Erythroblast (primary cell): ENCODE results near the gene GFY.
A peak's percentile ranks its signal among the peaks of the same experiment; 100 is the strongest.

Experiments
- DNase-seq, 2 experiments: peaks; one replicate each; lab custom pipeline; 2025; lab: John Stamatoyannopoulos, UW
- GATA1 ChIP-seq: IDR thresholded peaks from 2 replicates; pipeline ENCODE4 v1.6.1; 2011; ENCODE audit warnings: low read depth, mild to moderate bottlenecking, control low read depth, low read length, moderate library complexity
- POLR2A ChIP-seq: IDR thresholded peaks from 2 replicates; pipeline ENCODE4 v1.6.1; 2011; ENCODE audit warnings: mild to moderate bottlenecking, low read length

GFY gene, protein sequence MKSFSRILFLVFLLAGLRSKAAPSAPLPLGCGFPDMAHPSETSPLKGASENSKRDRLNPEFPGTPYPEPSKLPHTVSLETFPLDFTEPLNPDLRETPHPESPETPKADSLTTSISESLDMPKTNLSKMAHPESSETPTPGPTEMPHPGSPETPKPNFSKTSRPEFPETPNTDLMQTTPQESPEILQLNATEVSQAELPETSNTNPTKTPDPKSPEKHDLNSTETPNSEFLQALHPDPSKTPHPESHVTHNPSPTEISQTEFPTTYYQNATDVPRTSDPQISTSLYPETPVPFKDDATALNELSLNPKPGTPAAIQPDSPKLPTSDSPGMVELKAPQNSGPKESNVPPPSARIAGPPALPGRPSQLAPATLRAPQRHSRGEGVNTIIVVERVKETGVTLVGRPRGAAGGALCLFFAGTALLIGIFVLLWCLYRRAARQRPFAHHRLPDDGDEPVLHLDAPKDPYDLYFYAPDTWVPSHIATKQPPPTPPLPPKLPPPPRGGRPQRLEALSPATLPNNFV

DNA sequence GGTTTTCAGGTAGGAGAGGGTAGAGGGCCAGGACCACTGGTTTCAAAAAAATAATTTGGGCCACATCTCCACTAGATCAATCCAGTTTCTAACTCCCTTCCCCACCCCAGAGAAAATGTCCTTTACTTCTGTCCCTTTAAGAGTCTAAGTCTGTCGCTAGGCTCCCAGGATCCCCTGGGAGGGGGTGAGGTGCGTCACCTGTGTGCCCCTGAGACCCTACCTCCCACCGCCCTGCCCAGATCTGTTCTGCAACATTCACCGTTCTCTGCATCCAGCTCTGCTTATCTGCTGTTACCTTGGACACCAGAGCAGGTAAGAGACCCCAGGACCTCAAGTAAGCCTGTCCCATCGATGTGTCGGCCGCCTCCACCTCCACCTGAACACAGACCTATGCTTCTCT lies at the start of gene GFY:
Gene GFY, plus strand, starts transcription at position 211 of the 400 bp plus-strand sequence. CDS start 1,043 bp downstream, outside the sequence.
- no peak for DNase-seq
- no peak for TF ChIP-seq GATA1
- no peak for TF ChIP-seq POLR2A

DNA sequence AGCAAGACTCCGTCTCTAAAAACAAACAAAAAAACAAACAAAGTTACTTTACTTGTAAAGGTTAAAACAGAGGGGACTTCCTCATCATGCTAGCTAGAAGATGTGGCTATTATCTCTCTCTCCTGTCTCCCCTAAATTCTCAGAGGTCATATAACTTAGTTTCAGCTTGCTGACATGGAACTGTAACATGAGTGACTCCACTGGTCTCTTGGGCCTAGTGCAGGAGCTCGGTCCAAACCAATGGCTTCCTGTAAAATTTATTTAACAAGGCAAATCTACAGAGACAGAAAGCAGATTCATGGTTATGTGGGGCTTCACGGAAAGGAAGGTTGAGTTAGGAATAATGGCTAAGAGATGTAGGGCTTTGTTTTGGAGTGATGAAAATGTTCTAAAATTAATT lies 46.7 kb upstream of the GFY start:
- no peak for TF ChIP-seq POLR2A
- no peak for TF ChIP-seq GATA1
- DNase-seq = no peak

DNA sequence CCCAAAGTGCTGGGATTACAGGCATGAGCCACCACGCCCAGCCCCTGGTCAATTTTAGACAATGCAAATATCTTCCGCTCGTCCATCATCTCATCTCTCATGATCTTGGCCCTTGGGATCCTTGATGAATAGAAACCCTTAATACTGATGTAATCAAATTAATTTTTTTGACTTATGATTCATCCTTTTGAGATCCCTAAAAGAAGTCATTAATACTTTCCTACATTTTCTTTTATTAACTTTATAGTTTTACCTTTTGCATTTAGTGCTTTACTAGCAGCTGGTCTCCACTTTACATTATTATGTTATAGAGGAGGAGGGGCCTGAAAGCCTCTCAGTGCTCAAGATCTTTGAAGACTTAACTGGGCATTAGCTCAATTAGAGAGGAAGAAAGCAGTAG lies 44.8 kb upstream of the GFY start:
- no peak for DNase-seq
- TF ChIP-seq POLR2A (no peak), GATA1 (no peak)

DNA sequence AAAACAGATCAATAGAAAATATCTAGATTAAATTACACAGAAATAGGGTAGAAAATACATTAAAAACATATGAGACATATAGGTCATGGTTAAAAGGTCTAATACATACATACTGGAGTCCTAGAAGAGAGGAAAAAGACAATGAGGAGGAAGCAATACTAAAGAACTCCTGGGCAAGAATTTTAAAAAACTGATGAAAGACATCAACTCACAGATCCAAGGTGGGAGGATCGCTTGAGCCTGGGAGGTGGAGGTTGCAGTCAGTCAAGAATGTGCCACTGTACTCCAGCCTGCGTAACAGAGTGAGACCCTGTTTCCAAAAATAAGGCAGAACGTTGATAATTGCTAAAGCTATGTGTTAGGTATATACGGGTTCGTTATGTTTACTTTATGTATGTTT lies 42.5 kb upstream of the GFY start:
- DNase-seq = no peak
- TF ChIP-seq GATA1 = no peak
- TF ChIP-seq POLR2A = no peak

DNA sequence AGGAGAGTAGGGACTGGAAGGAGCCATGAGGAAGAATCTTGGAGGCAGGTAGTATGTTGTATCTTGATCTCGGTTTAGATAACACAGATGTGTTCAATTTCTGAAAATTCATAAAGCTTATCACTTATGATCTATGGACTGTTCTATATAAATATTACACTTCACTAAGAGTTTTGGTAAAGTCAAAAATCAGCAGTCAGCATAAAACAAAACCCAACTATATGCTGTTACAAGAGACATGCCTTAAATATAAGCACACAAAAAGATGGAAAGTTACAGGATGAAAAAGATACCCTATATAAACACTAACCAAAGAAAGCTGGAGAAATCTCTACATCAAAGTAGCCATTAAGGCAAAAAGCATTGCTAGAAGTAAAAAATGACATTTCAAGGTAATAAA lies 41.6 kb upstream of the GFY start:
- TF ChIP-seq GATA1 (no peak), POLR2A (no peak)
- DNase-seq = no peak

GRCh38 chr19:49387936-49388372 lies 37.2 kb upstream of the GFY start, which contains the start of gene KASH5:
Gene KASH5, plus strand, starts transcription at chr19:49388249. Its CDS starts 2,635 bp downstream, at chr19:49390884.
- peak in 1 of 2 experiments; percentile 59 for DNase-seq
- no peak for TF ChIP-seq GATA1
- TF ChIP-seq POLR2A = no peak

- TF ChIP-seq POLR2A (no peak), GATA1 (no peak)
- DNase-seq = no peak
Measured at GRCh38 chr19:49389406-49389805, 35.8 kb upstream of the GFY start.

GRCh38 chr19:49390131-49390928 lies 34.9 kb upstream of the GFY start:
- no peak for DNase-seq
- TF ChIP-seq GATA1 = no peak
- no peak for TF ChIP-seq POLR2A

DNA sequence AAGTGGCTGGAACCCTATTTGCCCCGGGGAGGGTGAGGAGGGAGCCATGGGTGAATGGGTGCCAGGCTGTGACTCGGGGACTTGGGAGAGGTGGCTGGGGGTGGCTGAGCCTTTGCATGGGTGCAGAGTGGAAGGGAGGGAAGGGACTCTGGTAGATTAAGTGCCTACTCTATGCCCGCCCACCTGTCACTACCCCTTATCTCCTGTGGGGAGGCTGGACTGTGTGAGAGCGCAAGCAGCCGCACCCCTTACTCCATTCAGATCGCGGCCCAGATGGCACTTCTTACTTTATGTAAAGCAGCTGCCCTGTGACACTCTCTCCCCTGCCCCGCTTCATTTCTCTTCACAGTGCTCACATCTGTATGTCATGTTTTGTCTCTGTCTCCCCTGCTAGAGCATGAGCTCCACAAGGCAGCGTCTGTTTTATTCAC lies 34.2 kb upstream of the GFY start:
- TF ChIP-seq GATA1 = no peak
- TF ChIP-seq POLR2A = no peak
- DNase-seq = peak in 1 of 2 experiments; percentile 18

- TF ChIP-seq GATA1 (no peak), POLR2A (no peak)
Measured at GRCh38 chr19:49391581-49392399, 33.4 kb upstream of the GFY start.

DNA sequence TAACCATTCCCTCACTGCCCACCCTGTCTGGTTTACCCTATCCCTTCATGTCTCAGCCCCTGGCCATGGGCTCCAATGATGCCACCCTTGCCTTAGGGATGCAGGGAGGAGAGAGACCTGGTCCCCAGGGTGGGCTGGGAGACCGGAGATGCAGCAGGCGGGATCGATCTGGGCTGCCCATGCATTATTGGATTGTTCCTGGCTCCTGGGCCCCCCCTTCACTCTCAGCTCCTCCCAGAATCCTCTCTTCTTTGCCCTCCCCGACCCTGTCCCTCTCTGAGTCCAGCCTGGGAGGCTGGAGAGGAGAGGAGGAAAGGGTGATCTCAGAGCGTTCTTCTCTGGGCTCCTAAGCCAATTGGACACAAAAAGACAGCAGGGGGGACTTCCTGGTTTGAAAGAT lies 31.3 kb upstream of the GFY start:
- TF ChIP-seq GATA1 (no peak), POLR2A (no peak)
- DNase-seq = no peak

More at GRCh38 chr19:49391581-49392399, 33.4 kb upstream of the GFY start:
- peak in 1 of 2 experiments; percentile 82 for DNase-seq

- TF ChIP-seq POLR2A (no peak), GATA1 (no peak)
- peak in 1 of 2 experiments; percentile 10 for DNase-seq
Measured at GRCh38 chr19:49395581-49396407, 29.4 kb upstream of the GFY start.
